COLO829 (cell line): ENCODE measurements around the gene NFKBIL1.
A peak's percentile ranks its signal among the peaks of the same experiment; 100 is the strongest.
"Not testable (repeated sequence)": the region's sequence is repeated elsewhere in the genome, so short reads cannot be mapped to it uniquely, and the experiment has no call there.

Experiments
- DNase-seq: peaks from one replicate; pipeline ENCODE4 v3.0.0; 2012; ENCODE audit warnings: low spot score

Gene NFKBIL1

GRCh38 chr6:31546958-31547726 is at the start of gene NFKBIL1:
Gene NFKBIL1, plus strand, starts transcription at chr6:31547608. Its CDS starts 87 bp downstream, at chr6:31547695.
- peak; percentile 95 for DNase-seq

- DNase-seq, result no peak
These were observed 48.7 kb upstream of the NFKBIL1 start for GRCh38 chr6:31498748-31499147.

- not testable (repeated sequence) for DNase-seq
These were observed 47.8 kb upstream of the NFKBIL1 start for GRCh38 chr6:31499648-31500047.

GRCh38 chr6:31502586-31502985 is 44.8 kb upstream of the NFKBIL1 start:
- DNase-seq, result no peak

- DNase-seq, result not testable (repeated sequence)
These were observed 38.4 kb upstream of the NFKBIL1 start for GRCh38 chr6:31509036-31509435.

GRCh38 chr6:31510007-31510406 is 37.4 kb upstream of the NFKBIL1 start:
- DNase-seq, result no peak

GRCh38 chr6:31513456-31514165 is 33.8 kb upstream of the NFKBIL1 start:
- no peak for DNase-seq

- DNase-seq, result no peak
These were observed 25.6 kb upstream of the NFKBIL1 start for GRCh38 chr6:31521835-31522234.

GRCh38 chr6:31525553-31525931 is 21.9 kb upstream of the NFKBIL1 start:
- DNase-seq, result no peak

- DNase-seq, result no peak
These were observed 21.3 kb upstream of the NFKBIL1 start for GRCh38 chr6:31525932-31526591.

GRCh38 chr6:31528307-31528777 is 19.1 kb upstream of the NFKBIL1 start:
- DNase-seq, result no peak

GRCh38 chr6:31528821-31529328 is 18.5 kb upstream of the NFKBIL1 start, which contains the start of gene MCCD1:
Gene MCCD1, plus strand, starts transcription at chr6:31528962. Its CDS starts 53 bp downstream, at chr6:31529015.
- no peak for DNase-seq

- no peak for DNase-seq
These were observed 17.9 kb upstream of the NFKBIL1 start for GRCh38 chr6:31529329-31530150.

GRCh38 chr6:31530659-31531058 is 16.7 kb upstream of the NFKBIL1 start:
- no peak for DNase-seq

GRCh38 chr6:31531162-31531561 is 16.2 kb upstream of the NFKBIL1 start:
- no peak for DNase-seq

GRCh38 chr6:31531771-31532643 is 15.4 kb upstream of the NFKBIL1 start:
- no peak for DNase-seq

- DNase-seq, result no peak
These were observed 14.6 kb upstream of the NFKBIL1 start for GRCh38 chr6:31532644-31533454.

- DNase-seq, result no peak
These were observed 14.0 kb upstream of the NFKBIL1 start for GRCh38 chr6:31533455-31533841.

GRCh38 chr6:31534011-31534410 is 13.4 kb upstream of the NFKBIL1 start:
- no peak for DNase-seq
